Prostate gland (tissue), 2 donors: Measurements from ENCODE around the gene RBM10.

Source experiments
- POLR2A ChIP-seq: fragments of 450-650 bp; IDR thresholded peaks from one replicate; pipeline ENCODE4 v1.6.1; 2016; ENCODE audit warnings: antibody characterized with exemption, mild to moderate bottlenecking
- POLR2AphosphoS5 ChIP-seq: sonication (generic); formaldehyde crosslinking; IDR thresholded peaks from one replicate; pipeline ENCODE4 v1.6.1; 2017; ENCODE audit warnings: antibody characterized with exemption
- TF ChIP-seq, protein P1 (sequence below), 4 experiments: fragments of 200-600 bp in 2 of 4; fragments of 450-650 bp in 2 of 4; sonication (generic) in 2 of 4; IDR thresholded peaks; 1 replicate in 3 of 4; 2 replicates in 1 of 4; pipeline ENCODE4 v1.5.1; 2016 to 2019; ENCODE audit warnings: antibody characterized with exemption in 4 of 4, mild to moderate bottlenecking in 2 of 4, moderate library complexity in 2 of 4

DNA sequence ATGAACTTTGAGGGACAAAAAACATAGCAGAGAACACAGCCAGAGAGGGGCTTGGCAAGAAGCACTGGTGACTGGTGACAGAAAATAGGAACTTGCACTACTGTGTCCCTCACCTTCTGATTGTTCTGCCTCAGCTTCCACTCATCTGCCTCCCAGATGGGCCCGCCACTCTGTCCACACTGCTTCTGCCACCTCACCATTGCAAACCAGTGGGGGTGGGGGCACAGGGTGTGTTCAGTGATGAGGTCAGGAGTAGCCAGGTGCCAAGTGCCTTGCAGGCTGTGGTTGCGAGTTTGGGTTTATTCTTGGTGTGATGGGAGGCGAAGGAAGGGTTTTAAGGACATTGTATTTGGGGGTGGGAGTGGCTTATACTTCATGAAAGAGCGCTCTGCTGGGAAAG, 39.5 kb downstream of the RBM10 start:
- TF ChIP-seq, protein P1, sequence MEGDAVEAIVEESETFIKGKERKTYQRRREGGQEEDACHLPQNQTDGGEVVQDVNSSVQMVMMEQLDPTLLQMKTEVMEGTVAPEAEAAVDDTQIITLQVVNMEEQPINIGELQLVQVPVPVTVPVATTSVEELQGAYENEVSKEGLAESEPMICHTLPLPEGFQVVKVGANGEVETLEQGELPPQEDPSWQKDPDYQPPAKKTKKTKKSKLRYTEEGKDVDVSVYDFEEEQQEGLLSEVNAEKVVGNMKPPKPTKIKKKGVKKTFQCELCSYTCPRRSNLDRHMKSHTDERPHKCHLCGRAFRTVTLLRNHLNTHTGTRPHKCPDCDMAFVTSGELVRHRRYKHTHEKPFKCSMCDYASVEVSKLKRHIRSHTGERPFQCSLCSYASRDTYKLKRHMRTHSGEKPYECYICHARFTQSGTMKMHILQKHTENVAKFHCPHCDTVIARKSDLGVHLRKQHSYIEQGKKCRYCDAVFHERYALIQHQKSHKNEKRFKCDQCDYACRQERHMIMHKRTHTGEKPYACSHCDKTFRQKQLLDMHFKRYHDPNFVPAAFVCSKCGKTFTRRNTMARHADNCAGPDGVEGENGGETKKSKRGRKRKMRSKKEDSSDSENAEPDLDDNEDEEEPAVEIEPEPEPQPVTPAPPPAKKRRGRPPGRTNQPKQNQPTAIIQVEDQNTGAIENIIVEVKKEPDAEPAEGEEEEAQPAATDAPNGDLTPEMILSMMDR (IDR thresholded peaks at IDR 0.05) = no peak
- TF ChIP-seq POLR2A = no peak
- TF ChIP-seq POLR2AphosphoS5 = no peak
